Measurements from ENCODE around the gene ERICH4. TPM values are rescaled to one million over a fixed set of nuclear protein-coding genes. Genes with fewer than 3 reads are reported as not detected.
"Not testable (repeated sequence)": the region's sequence is repeated elsewhere in the genome, so short reads cannot be mapped to it uniquely, and the experiment has no call there.

Gene ERICH4
- total and polyA plus RNA-seq, 12 donors, result 0.10 to 0.37 TPM; not detected in 10

DNA sequence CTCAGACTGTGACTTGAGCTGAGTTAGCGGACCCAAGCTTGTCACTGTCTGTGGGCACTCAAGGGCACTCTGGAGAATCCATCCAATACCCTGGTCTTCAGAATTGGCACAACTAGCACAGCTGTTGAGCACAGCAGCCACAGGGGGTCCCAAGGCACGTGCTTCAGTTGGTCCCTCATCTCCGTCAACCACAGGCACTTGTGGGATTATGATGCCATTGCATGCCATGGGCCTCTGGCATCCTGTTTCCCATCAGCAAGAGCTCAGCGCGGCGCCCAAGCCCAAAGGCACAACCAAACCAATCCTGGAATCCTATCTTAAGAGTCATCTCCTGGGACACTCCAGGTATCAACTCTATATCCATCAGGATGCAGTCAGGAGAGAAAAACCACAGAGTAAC, 12.0 kb upstream of the ERICH4 start:
- Histone ChIP-seq H3K27ac (peak overlapping the region; percentile 64 to 94 (median 86)), H3K4me3 (no peak overlapping the region), H3K4me1 (peaks cover 14 to 67% (median 44%) of the 10 kb centered on the region in 9 donors), H3K9me3 (no peaks in the 10 kb centered on the region), H3K36me3 (peaks cover 0 to 58% (median 10%) of the 10 kb centered on the region in 9 donors), H3K27me3 (no peaks in the 10 kb centered on the region)
- DNase-seq, result no peak
- ATAC-seq, result no peak
- intact Hi-C loops (cut with DNase I), result loop anchor here in 6 of 10 donors (5.0 to 10.0 kb wide), 6 partner anchors 34 to 226 kb away; partner anchors contain the start of genes BCKDHA (in 2 of the 6), EXOSC5 (in 2 of the 6), CCDC97 (in 1 of the 6) and TGFB1 (in 1 of the 6)
- TF ChIP-seq, protein P1, sequence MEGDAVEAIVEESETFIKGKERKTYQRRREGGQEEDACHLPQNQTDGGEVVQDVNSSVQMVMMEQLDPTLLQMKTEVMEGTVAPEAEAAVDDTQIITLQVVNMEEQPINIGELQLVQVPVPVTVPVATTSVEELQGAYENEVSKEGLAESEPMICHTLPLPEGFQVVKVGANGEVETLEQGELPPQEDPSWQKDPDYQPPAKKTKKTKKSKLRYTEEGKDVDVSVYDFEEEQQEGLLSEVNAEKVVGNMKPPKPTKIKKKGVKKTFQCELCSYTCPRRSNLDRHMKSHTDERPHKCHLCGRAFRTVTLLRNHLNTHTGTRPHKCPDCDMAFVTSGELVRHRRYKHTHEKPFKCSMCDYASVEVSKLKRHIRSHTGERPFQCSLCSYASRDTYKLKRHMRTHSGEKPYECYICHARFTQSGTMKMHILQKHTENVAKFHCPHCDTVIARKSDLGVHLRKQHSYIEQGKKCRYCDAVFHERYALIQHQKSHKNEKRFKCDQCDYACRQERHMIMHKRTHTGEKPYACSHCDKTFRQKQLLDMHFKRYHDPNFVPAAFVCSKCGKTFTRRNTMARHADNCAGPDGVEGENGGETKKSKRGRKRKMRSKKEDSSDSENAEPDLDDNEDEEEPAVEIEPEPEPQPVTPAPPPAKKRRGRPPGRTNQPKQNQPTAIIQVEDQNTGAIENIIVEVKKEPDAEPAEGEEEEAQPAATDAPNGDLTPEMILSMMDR (IDR thresholded peaks at IDR 0.05), result no peak
- 79 to 85% methylated on average over 6 of the region's 6 CpGs for WGBS, 2 donors

DNA sequence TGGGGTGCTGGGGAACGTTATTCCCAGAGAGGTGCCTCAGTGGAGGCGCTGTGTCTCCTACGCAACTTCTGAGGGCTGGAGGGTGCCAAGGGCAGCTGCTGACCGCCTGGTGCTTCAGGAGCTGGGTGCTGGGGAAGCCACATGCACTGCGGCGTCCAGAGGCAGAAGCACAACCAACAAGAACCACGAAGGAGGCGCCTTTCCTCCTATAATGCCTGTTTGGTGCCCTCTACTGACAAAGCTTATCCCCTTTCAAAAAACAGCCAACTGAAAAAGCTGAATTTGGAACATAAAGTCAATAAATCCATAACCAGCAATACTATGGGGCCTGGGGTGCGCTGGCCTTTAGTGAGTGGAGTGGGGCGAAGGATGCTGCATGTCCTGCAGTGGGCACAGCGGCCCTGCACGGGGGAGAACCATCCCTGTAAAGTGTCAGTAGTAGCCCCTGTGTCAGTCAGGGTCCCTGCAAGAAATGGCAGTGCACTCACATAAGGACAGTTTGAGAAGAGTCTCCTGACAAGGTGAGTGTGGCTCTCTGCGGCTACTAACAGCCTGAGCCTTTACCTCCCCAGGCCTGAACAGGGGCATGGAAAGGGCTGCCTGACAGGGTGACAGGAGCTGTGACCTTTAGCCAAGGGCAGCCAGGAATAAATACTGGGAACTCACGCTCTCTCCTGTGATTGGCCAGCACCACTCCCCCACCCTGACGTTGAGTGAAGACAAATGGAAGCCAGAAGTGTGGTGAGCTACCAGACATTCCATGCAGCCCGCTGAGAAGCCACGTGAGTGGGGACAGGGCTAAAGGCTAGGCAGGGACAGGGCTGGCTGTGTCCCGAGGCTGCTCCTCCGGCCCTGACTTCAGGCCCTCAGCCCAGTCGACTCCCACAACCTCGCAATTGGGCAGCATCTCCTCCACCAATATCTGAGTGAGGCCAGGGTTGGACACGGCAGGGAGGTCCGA, 11.2 kb upstream of the ERICH4 start:
- ATAC-seq (peak; percentile 58 to 89 (median 76)), DNase-seq (peak; percentile 71 to 83)
- H3K9me3 ChIP-seq, result no peaks in the 10 kb centered on the region
- H3K4me3 ChIP-seq, result peak overlapping the region in 3 of 10 donors; percentile 7 to 20 (median 15)
- intact Hi-C loops (cut with DNase I), result loop anchor here in 6 of 10 donors (5.0 to 10.0 kb wide), 6 partner anchors 34 to 227 kb away; partner anchors contain the start of genes BCKDHA (in 2 of the 6), EXOSC5 (in 2 of the 6), CCDC97 (in 1 of the 6) and TGFB1 (in 1 of the 6)
- WGBS, 2 donors, result 47 to 52% methylated on average over 23 of the region's 23 CpGs
- peaks cover 0 to 63% (median 14%) of the 10 kb centered on the region in 9 donors for H3K36me3 ChIP-seq
- H3K27ac ChIP-seq, result peak overlapping the region; percentile 67 to 94 (median 86)
- no peaks in the 10 kb centered on the region for H3K27me3 ChIP-seq
- TF ChIP-seq, protein P1 (IDR thresholded peaks at IDR 0.05), result peak in 8 of 9 donors; percentile 24 to 65 (median 54)
- peaks cover 14 to 59% (median 37%) of the 10 kb centered on the region in 9 donors for H3K4me1 ChIP-seq

DNA sequence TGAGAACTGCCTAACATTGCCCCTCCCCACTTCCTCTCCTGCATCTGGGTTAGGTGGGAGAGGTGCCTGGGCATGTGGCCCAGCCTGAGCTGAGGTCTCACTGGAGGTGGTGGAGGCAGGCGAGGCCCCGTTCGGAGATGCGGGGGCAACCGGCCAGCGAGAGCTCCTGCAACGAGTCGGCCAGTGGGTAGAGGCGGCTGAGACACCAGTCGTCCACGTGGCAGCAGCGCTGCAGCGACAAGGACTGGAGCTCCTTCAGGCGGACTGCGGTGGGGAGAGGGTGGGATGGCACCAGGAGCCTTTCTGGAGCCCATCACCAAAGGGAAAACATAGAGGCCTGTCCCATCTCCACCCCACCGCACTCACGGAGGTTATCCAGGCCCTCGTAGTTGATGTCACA, 9.8 kb upstream of the ERICH4 start:
- no peaks in the 10 kb centered on the region for H3K27me3 ChIP-seq
- peak overlapping the region in 7 of 10 donors; percentile 33 to 94 (median 63) for H3K27ac ChIP-seq
- no peaks in the 10 kb centered on the region for H3K9me3 ChIP-seq
- TF ChIP-seq, protein P1 (IDR thresholded peaks at IDR 0.05), result no peak
- ATAC-seq, result no peak
- intact Hi-C loops (cut with DNase I), result loop anchor here in 6 of 10 donors (5.0 to 10.0 kb wide), 6 partner anchors 36 to 228 kb away; partner anchors contain the start of genes BCKDHA (in 2 of the 6), EXOSC5 (in 2 of the 6), CCDC97 (in 1 of the 6) and TGFB1 (in 1 of the 6)
- 56 to 74% methylated on average over 18 of the region's 18 CpGs for WGBS, 2 donors
- no peak for DNase-seq
- H3K4me3 ChIP-seq, result no peak overlapping the region
- peaks cover 11 to 52% (median 29%) of the 10 kb centered on the region in 9 donors for H3K4me1 ChIP-seq
- peaks cover 0 to 78% (median 14%) of the 10 kb centered on the region in 9 donors for H3K36me3 ChIP-seq

DNA sequence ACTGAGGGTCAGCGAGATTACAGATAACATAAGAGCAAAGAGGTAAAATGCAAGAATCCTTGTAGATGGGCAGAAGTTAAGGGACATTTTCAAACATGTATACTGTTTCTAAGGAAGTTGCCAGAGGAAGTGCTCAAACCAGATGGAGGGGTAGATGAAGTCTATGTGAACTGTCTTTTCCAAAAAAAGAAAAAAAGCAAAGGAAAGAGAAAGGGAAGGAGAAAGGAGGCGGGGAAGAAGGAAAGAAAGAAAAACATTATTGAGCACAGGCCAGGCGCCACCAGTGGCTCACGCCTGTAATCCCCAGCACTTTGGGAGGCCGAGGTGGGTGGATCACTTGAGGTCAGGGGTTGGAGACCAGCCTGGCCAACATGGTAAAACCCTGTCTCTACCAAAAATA, 8.5 kb upstream of the ERICH4 start:
- Histone ChIP-seq H3K4me1 (peaks cover 5 to 51% (median 27%) of the 10 kb centered on the region in 9 donors), H3K4me3 (no peak overlapping the region), H3K36me3 (peaks cover 0 to 80% (median 14%) of the 10 kb centered on the region in 9 donors), H3K9me3 (no peaks in the 10 kb centered on the region), H3K27ac (no peak overlapping the region), H3K27me3 (no peaks in the 10 kb centered on the region)
- TF ChIP-seq, protein P1 (IDR thresholded peaks at IDR 0.05), result no peak
- DNase-seq, result no peak
- ATAC-seq, result no peak
- intact Hi-C loops (cut with DNase I), result loop anchor here in 6 of 10 donors (5.0 to 10.0 kb wide), 6 partner anchors 37 to 230 kb away; partner anchors contain the start of genes BCKDHA (in 2 of the 6), EXOSC5 (in 2 of the 6), CCDC97 (in 1 of the 6) and TGFB1 (in 1 of the 6)
- 76 to 86% methylated on average over 5 of the region's 5 CpGs for WGBS, 2 donors

DNA sequence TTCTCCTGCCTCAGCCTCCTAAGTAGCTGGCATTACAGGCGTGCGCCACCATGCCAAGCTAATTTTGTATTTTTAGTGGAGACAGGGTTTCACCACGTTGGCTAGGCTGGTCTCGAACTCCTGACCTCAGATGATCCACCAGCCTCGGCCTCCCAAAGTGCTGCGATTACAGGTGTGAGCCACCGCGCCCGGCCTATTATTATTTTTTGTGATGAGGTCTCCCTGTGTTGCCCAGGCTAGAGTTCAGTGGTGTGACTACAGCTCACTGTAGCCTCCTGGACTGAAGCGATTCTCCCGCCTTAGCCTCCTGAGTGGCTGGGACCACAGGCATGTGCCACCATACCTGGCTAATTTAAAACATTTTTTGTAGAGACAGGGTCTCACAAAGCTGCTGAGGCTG, 7.6 kb upstream of the ERICH4 start:
- not testable (repeated sequence) for DNase-seq, H3K4me3 ChIP-seq, ATAC-seq, H3K9me3 ChIP-seq, H3K27ac ChIP-seq, H3K27me3 ChIP-seq
- Histone ChIP-seq H3K36me3 (peaks cover 0 to 75% (median 14%) of the 10 kb centered on the region in 9 donors), H3K4me1 (peaks cover 5 to 56% (median 27%) of the 10 kb centered on the region in 9 donors)
- intact Hi-C loops (cut with DNase I), result loop anchor here in 4 of 10 donors (5.0 to 10.0 kb wide), 5 partner anchors 38 to 231 kb away; partner anchors contain the start of genes BCKDHA (in 2 of the 4), EXOSC5 (in 2 of the 4), CCDC97 (in 1 of the 4) and TGFB1 (in 1 of the 4)
- 93 to 99% methylated on average over 11 of the region's 11 CpGs for WGBS, 2 donors
